RWPE2 (cell line): Measurements from ENCODE around the gene GCN1.
A peak's percentile ranks its signal among the peaks of the same experiment; 100 is the strongest.
"Not testable (repeated sequence)": the region's sequence is repeated elsewhere in the genome, so short reads cannot be mapped to it uniquely, and the experiment has no call there.

Source experiments
- ATAC-seq: fragments of 200-7000 bp; cut with Tn5 transposase; 3 replicates; pipeline ENCODE4 v1.9.1; 2021; ENCODE audit warnings: low read depth
- DNase-seq: peaks from one replicate; pipeline ENCODE4 v3.0.0-alpha.2; 2020; ENCODE audit warnings: low spot score
- H3K27ac ChIP-seq: fragments of 450-650 bp; 2 replicates; pipeline ENCODE4 v1.5.1; 2017; ENCODE audit warnings: mild to moderate bottlenecking; ENCODE audit not compliant: poor library complexity, severe bottlenecking
- H3K27me3 ChIP-seq: fragments of 250-450 bp; sonication (Bioruptor Pico); 2 replicates; pipeline ENCODE4 v1.5.1; 2021; ENCODE audit warnings: mild to moderate bottlenecking, moderate library complexity; ENCODE audit not compliant: insufficient read depth, poor library complexity, severe bottlenecking
- H3K36me3 ChIP-seq: fragments of 250-450 bp; sonication (Bioruptor Pico); 2 replicates; pipeline ENCODE4 v1.5.1; 2020; ENCODE audit warnings: low read depth, mild to moderate bottlenecking, moderate library complexity
- H3K4me1 ChIP-seq: fragments of 250-450 bp; sonication (Bioruptor Pico); 2 replicates; pipeline ENCODE4 v1.5.1; 2021; ENCODE audit warnings: mild to moderate bottlenecking, moderate library complexity; ENCODE audit not compliant: insufficient read depth, poor library complexity, severe bottlenecking
- H3K4me3 ChIP-seq: fragments of 250-450 bp; sonication (Bioruptor Pico); 2 replicates; pipeline ENCODE4 v1.5.1; 2021; ENCODE audit warnings: mild to moderate bottlenecking, moderate library complexity; ENCODE audit not compliant: severe bottlenecking
- H3K9me3 ChIP-seq: fragments of 250-450 bp; sonication (Bioruptor Pico); 2 replicates; pipeline ENCODE4 v1.5.1; 2021; ENCODE audit warnings: mild to moderate bottlenecking, moderate library complexity; ENCODE audit not compliant: severe bottlenecking
- CTCF ChIP-seq: fragments of 450-650 bp; IDR thresholded peaks from one replicate; pipeline ENCODE4 v1.5.1; 2017; ENCODE audit warnings: mild to moderate bottlenecking, moderate library complexity; ENCODE audit not compliant: poor library complexity, severe bottlenecking

The GCN1 gene

GRCh38 chr12:120196363-120196762 is 1.8 kb upstream of the GCN1 start:
- H3K4me1 ChIP-seq = peaks cover 18% of the 10 kb centered on the region
- no peak for DNase-seq
- no peaks in the 10 kb centered on the region for H3K27me3 ChIP-seq
- H3K36me3 ChIP-seq = peaks cover 67% of the 10 kb centered on the region
- H3K27ac ChIP-seq = peak overlapping the region; percentile 89
- no peak for ATAC-seq
- TF ChIP-seq CTCF = no peak
- H3K9me3 ChIP-seq = no peaks in the 10 kb centered on the region
- H3K4me3 ChIP-seq = no peak overlapping the region

GRCh38 chr12:120194226-120194533 is 335 bp downstream of the GCN1 start:
- no peak for TF ChIP-seq CTCF
- Histone ChIP-seq H3K9me3 (no peaks in the 10 kb centered on the region), H3K4me3 (peak overlapping the region; percentile 93), H3K36me3 (peaks cover 73% of the 10 kb centered on the region), H3K27ac (peak overlapping the region; percentile 89), H3K27me3 (no peaks in the 10 kb centered on the region), H3K4me1 (peaks cover 12% of the 10 kb centered on the region)
- peak; percentile 16; the same call in 2 of the 3 replicates for ATAC-seq
- DNase-seq = no peak

GRCh38 chr12:120193286-120193685 is 1.2 kb downstream of the GCN1 start:
- H3K27me3 ChIP-seq, H3K9me3 ChIP-seq, DNase-seq, H3K4me1 ChIP-seq, ATAC-seq: not testable (repeated sequence)
- Histone ChIP-seq H3K27ac (peak overlapping the region; percentile 89), H3K36me3 (peaks cover 73% of the 10 kb centered on the region), H3K4me3 (peak overlapping the region; percentile 93)

- Histone ChIP-seq H3K4me3 (no peak overlapping the region), H3K27me3 (no peaks in the 10 kb centered on the region), H3K36me3 (peaks cover 72% of the 10 kb centered on the region), H3K9me3 (no peaks in the 10 kb centered on the region), H3K4me1 (peaks cover 9% of the 10 kb centered on the region), H3K27ac (no peak overlapping the region)
- no peak for DNase-seq
- no peak for ATAC-seq
- no peak for TF ChIP-seq CTCF
These were observed 3.5 kb downstream of the GCN1 start for GRCh38 chr12:120190985-120191480.

- no peak overlapping the region for H3K27ac ChIP-seq
- no peak for TF ChIP-seq CTCF
- peaks cover 9% of the 10 kb centered on the region for H3K4me1 ChIP-seq
- no peak overlapping the region for H3K4me3 ChIP-seq
- ATAC-seq (no peak), DNase-seq (no peak)
- H3K27me3 ChIP-seq = no peaks in the 10 kb centered on the region
- H3K36me3 ChIP-seq = peaks cover 73% of the 10 kb centered on the region
- H3K9me3 ChIP-seq = no peaks in the 10 kb centered on the region
These were observed 4.1 kb downstream of the GCN1 start for GRCh38 chr12:120190386-120190785.
